Right lung (tissue), 5 donors: ENCODE data around the gene LCN15. TPM values are rescaled to one million over a fixed set of nuclear protein-coding genes. Genes with fewer than 3 reads are reported as not detected.
"Not testable (repeated sequence)": the region's sequence is repeated elsewhere in the genome, so short reads cannot be mapped to it uniquely, and the experiment has no call there.

Experiments
- DNase-seq, 2 donors: peaks; one replicate each; pipeline ENCODE4 v3.0.0-alpha.2; 2013
- polyA plus RNA-seq, 5 donors: library from polyadenylated mRNA; unstranded; fragments of 120-200 nt; gene quantifications; one replicate each; pipeline versions ENCODE4 v1.2.1 to v1.2.3, GENCODE V29; 2013; ENCODE audit warnings: inconsistent platforms in 1 of 5, low replicate concordance in 1 of 5; ENCODE audit not compliant: insufficient read length in 5 of 5, insufficient read depth in 1 of 5

LCN15 gene
- polyA plus RNA-seq, 5 donors = 0.07 to 2.2 (median 0.10) TPM

GRCh38 chr9:136795000-136795348, 30.7 kb upstream of the LCN15 start:
- no peak for DNase-seq

DNA sequence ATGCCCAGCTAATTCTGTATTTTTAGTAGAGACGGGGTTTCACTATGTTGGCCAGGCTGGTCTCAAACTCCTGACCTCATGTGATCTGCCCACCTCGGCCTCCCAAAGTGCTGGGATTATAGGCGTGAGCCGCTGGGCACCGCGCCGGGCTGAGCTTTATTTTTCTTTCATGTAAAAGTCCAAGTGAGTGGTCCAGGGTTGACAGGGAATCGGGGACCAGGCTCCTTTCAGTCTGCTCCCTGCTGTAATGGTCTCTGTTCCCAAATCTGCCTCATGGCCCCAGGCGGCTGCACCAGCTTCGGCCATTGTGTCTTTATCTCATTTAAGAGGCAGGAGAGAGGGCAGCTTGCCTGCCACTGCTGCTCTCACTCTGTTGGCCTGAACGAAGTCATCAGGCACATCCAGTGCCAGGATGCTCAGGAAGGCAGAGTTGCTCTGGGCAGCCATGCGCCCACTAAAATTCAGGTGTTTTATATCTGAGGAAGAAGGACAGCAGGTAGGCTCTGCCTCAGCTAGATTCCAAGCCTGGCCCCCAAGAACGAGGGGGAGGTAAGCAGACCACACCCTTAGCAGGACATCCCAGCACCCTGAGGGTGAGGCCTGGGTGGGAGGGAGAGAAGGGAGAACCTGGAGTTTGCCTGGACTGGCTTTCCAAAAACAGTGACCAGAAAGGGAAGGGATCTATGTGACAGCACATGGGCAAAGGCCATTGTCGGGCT, 30.1 kb upstream of the LCN15 start:
- no peak for DNase-seq

- DNase-seq = no peak
These were observed 29.0 kb upstream of the LCN15 start for GRCh38 chr9:136793086-136793946.

DNA sequence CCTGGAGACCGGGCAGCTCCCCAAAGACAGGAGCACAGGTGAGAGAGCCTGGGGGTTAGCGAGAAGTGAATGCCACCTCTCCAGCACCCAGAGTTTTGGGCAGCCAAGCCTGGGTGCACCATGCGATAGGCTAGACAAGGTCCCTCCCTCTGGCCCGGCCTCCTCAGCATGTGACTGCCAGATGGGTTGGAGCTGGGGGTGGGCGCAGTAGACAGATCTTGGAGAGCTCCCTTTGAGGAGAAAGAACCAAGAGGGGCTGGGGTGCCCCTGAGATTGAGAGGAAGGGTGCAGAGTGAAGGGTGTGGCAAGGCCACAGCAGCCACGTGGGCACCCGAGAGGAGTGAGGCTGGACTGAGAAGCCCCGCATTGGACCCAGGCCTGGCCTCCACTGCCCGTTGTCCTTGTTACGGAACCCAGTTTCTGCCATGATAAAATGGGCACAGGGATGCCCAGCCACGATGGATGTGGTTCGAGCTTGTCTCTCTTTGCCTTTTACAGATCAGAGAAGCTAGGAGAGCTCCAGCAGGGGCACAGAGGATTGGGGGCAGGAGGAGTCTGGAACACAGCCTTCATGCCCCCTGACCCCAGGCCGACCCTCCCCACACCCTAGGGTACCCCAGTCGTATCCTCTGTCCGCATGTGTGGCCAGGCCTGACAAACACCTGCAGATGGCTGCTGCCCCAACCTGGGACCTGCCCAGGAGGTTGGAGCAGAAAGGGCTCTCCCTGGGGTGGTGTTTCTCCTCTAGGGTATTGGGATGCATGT, 28.2 kb upstream of the LCN15 start:
- DNase-seq = no peak

DNA sequence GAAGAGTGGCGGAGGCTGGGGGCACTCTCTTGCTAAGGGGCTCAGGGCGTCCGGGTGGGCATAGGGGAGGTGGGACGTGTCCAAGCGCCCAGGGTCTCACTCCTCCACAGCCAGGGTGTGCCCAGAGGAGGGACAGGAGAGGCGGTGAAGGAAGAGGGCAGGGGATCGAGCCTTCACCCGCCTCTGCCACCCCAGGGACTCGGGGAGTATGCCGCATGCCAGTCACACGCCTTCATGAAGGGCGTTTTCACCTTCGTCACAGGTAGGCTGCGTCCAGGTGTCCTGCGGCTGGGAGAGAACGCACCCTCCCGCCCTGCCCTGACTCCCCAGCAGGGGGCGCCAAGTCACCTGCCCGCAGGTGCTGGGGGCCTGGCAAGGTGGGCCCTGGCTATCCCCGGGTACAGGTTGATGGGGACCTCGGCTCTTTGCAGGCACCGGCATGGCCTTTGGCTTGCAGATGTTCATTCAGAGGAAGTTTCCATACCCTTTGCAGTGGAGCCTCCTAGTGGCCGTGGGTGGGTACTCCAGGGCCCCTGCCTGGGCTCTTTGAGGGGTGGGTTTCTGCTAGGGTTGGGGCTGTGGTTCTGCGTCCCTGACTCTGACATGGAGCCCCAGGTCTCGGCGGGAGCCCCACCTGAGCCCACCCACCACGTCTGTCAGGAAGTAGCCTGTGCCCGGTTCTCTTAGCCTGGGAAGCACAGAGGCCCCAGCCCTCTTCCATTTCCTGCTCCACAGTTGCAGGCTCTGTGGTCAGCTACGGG, 27.4 kb upstream of the LCN15 start:
- peak in 1 of 2 donors; percentile 49 for DNase-seq

DNA sequence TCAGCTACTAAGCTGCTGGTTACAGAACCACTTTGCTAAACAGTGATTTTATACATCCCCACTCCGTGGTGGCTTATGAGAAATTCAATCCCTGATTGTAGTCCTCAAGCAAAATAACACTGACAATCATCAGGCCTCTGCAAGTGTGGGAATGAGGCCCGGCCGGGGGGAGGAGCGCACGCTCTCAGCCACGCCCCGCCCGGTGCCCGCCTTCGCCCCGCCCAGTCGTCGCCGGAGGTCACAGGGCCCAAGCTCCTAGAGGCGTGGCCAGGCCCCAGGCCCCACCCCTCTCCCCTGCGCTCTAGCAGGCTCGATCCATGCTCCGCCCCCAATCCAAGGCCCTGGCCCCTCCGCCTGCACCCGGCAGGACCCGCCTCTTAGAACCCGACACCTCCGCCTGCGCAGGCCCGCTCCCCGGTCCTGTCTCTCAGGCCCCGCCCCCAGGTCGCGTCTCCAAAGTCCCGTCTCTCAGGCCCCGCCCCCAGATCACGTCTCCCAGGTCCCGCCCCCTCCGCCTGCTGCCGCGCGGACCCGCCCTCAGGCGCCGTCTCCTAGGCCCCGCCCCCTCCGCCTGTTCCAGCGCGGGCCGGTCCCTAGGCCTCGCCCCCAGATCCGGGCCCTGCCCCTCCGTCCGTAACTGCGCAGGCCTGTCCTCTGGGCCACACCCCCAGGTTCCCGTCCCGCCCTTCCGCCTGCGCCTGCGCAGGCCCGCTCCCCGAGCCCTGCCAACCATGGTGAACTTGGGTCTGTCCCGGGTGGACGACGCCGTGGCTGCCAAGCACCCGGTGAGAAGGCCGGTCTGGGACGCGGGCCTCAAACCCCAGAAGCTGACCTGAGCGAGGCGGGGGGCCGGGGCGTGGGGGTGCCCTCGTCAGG, 26.6 kb upstream of the LCN15 start, which contains the start of gene TMEM141:
Gene TMEM141, plus strand, starts transcription at position 705 of the 876 bp plus-strand sequence. Its CDS starts 27 bp downstream, at position 732.
- DNase-seq = peak; percentile 99 to 100

DNA sequence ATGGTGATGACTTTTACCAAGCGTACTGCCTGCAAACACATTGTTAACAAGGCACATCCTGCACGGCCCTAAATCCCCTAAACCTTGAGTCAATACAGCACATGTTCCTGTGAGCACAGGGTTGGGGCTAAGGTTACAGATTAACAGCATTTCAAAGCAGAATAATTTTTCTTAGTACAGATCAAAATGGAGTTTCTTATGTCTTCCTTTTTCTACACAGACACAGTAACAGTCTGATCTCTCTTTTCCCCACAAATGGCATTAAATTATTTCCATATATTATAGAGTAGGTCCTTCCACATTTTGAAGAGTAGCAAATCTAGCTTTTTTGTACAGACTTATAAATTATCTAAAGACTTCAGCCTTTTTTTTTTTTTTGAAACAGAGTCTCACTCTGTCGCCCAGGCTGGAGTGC, 25.2 kb upstream of the LCN15 start:
- DNase-seq = no peak

- DNase-seq = not testable (repeated sequence)
These were observed 24.6 kb upstream of the LCN15 start for GRCh38 chr9:136788644-136789522.

DNA sequence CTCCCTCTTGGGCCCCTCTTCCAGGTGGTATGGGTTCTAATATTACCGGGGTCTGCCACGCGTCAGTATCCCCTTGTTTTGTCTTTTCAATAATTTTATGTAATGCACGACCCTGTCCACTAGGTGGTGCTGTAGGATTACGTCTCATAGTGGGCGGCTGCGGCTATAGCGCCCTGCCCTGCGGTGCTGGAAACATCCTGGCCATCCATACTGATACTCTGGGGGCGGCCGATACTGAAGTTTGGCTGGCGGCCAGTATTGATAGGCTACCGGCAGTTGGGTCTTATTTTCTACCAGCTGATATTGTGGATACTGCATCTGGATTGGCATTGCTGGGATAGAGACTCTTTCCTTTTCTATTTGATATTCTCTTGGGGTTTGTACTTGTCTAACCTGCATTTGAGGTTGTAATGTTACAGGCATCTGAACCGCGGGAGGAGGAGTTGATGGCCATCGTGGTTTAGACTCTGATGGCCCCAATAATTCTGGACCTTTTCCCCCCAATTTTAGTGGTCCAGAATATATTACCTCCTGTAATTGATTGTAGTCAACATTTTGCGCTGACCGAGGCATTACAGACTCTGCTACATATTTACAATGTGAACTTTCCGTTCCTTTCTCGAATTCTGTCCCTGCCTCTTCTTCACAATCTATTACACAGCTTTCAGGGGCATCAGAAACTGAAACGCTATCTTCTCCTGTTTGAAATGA, 23.5 kb upstream of the LCN15 start:
- peak in 1 of 2 donors; percentile 68 for DNase-seq

GRCh38 chr9:136786983-136787382, 22.7 kb upstream of the LCN15 start:
- DNase-seq = not testable (repeated sequence)

GRCh38 chr9:136786451-136786850, 22.1 kb upstream of the LCN15 start:
- DNase-seq = no peak

- not testable (repeated sequence) for DNase-seq
These were observed 21.4 kb upstream of the LCN15 start for GRCh38 chr9:136785565-136786355.

- no peak for DNase-seq
These were observed 20.7 kb upstream of the LCN15 start for GRCh38 chr9:136784997-136785361.

DNA sequence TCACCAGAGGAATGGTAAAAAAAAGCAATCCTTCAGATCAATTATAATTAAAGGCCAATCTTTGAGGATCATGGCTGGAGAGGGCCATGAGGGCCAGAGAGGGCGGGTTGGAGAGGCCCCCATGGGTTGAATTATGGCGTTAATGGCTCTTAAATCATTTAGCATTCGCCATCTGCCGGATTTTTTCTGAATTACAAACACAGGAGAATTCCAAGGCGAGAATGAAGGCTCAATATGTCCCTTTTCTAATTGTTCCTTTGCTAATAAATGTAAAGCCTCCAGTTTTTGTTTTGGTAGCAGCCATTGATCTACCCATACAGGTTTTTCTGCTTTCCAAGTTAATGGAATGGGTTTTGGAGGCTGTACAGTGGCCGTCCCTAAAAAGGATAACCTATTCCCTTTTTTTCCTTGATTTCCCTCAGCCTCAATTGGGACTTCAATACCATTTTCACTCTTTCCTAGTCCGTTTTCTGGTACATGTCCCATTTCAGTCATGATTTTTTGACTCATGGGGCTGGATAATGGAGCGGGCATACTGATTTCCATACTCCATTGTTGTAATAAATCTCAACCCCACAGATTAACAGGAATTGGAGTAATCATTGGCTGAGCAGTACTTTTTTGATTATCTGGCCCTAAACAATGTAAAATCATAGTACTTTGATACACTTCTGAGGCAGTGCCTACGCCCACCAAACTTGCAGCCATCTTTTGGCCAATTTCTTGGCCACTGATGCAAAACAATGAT, 20.1 kb upstream of the LCN15 start:
- no peak for DNase-seq

- no peak for DNase-seq
These were observed 18.1 kb upstream of the LCN15 start for GRCh38 chr9:136782452-136782851.

- DNase-seq = no peak
These were observed 15.5 kb upstream of the LCN15 start for GRCh38 chr9:136779808-136780207.

DNA sequence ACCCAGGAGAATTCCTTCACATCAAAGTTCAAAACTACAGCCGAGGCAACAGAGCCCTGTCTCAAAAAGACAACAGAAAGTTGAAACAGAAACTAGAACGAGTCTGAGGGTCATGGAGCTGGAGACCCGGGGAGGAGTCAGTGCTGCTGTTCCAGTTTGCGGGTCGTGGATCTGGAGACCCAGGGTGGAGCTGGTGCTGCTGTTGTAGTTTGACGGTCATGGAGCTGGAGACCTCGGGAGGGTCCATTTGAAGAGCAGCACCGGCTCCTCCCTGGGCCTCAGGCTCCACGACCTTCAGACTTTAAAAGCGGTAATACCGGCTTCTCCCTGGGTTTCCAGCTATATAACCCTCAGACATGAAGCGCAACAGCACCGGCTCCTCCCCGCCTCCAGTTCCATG, 13.0 kb upstream of the LCN15 start:
- no peak for DNase-seq
